Smooth muscle cell of trachea (primary cell): ENCODE results near the gene EFR3B. TPM values are rescaled to one million over a fixed set of nuclear protein-coding genes. Genes with fewer than 3 reads are reported as not detected.

Experiments used
- total RNA-seq: library from RNA; depleted of rRNA; stranded (reverse); fragments of >200 nt; gene quantifications from 2 replicates; pipeline ENCODE4 v1.2.1, GENCODE V29; 2014

EFR3B gene
- total RNA-seq, result 0.73 and 0.83 TPM in 2 replicates

GRCh38 chr2:25041928-25042320 is at the start of gene EFR3B:
Gene EFR3B, plus strand, starts transcription at chr2:25042076. Its CDS starts 237 bp downstream, at chr2:25042313.

GRCh38 chr2:25168256-25169072 is 126.6 kb downstream of the EFR3B start, which contains the start of gene POMC:
Gene POMC, minus strand, starts transcription at chr2:25168580. Its CDS starts 3,808 bp downstream, at chr2:25164772.

Other genes starting within 250 kb of the EFR3B start
- gene PTRHD1, start 248.7 kb upstream of the EFR3B start, total RNA-seq, result 18.5 and 24.9 TPM in 2 replicates
- gene CENPO, start 248.7 kb upstream of the EFR3B start, total RNA-seq, result 5.6 and 25.9 TPM in 2 replicates
- gene ADCY3, start 121.8 kb upstream of the EFR3B start, total RNA-seq, result 40.6 and 66.2 TPM in 2 replicates
- 4.6 and 5.5 TPM in 2 replicates for gene DNAJC27, start 70.1 kb upstream of the EFR3B start, total RNA-seq
- 0.66 and 3.8 TPM in 2 replicates for gene POMC, start 126.5 kb downstream of the EFR3B start, total RNA-seq